H1 (cell line): ENCODE results near the gene HIVEP2. TPM values are rescaled to one million over a fixed set of nuclear protein-coding genes. Genes with fewer than 3 reads are reported as not detected.

Source experiments
- CTCF ChIA-PET: fragments of 300-600 bp; sonication (Branson Sonifier 250); formaldehyde crosslinking; loops from one replicate; lab custom pipeline; 2021; ENCODE audit not compliant: partially characterized antibody; lab: Charles Lee
- POLR2A ChIA-PET: fragments of 300-600 bp; sonication (Branson Sonifier 250); formaldehyde crosslinking; loops from one replicate; lab custom pipeline; 2021; ENCODE audit warnings: inconsistent platforms; ENCODE audit not compliant: partially characterized antibody; lab: Charles Lee
- DNase-seq, 2 experiments: peaks; one replicate each; pipeline versions ENCODE4 v3.0.0 to v3.0.0-alpha.2; 2010 to 2022; ENCODE audit warnings: low spot score in 2 of 2, low read depth in 1 of 2, mixed read lengths in 1 of 2
- FAIRE-seq: peaks from 2 replicates; lab custom pipeline; 2011; peaks lifted over from hg19 to GRCh38; lab: Jason Lieb, UNC
- H2AFZ ChIP-seq: 2 replicates; pipeline ENCODE4 v1.8.1; 2012; ENCODE audit warnings: low read length, inconsistent platforms
- H2AK5ac ChIP-seq: 2 replicates; pipeline ENCODE4 v1.6.1; 2013; ENCODE audit warnings: low read depth, low read length
- H2BK120ac ChIP-seq: replicated peaks from 2 replicates; pipeline ENCODE3; 2013; ENCODE audit warnings: low read depth, low read length, inconsistent platforms
- H2BK12ac ChIP-seq: 2 replicates; pipeline ENCODE4 v1.6.1; 2013; ENCODE audit warnings: low read depth, low read length
- H2BK15ac ChIP-seq: 2 replicates; pipeline ENCODE4 v1.6.1; 2013; ENCODE audit warnings: low read length
- H2BK20ac ChIP-seq: 2 replicates; pipeline ENCODE4 v1.6.1; 2013; ENCODE audit warnings: low read length
- H2BK5ac ChIP-seq: 2 replicates; pipeline ENCODE4 v1.6.1; 2013; ENCODE audit warnings: low read depth, low read length
- H3K14ac ChIP-seq: 2 replicates; pipeline ENCODE4 v1.6.1; 2013; ENCODE audit warnings: inconsistent platforms; ENCODE audit not compliant: insufficient read length
- H3K18ac ChIP-seq: 2 replicates; pipeline ENCODE4 v1.6.1; 2013; ENCODE audit warnings: low read length; ENCODE audit errors: extremely low read depth
- H3K23ac ChIP-seq: 2 replicates; pipeline ENCODE4 v1.6.1; 2013; ENCODE audit warnings: inconsistent platforms; ENCODE audit not compliant: insufficient read length
- H3K23me2 ChIP-seq: 2 replicates; pipeline ENCODE4 v1.6.1; 2013; ENCODE audit warnings: low read depth, low read length
- H3K27ac ChIP-seq: 2 replicates; pipeline ENCODE4 v1.6.1; 2011; ENCODE audit warnings: low read depth, low read length, inconsistent platforms
- H3K27me3 ChIP-seq, 4 experiments: replicated peaks in 1 of 4; 1 replicate in 1 of 4; 2 replicates in 3 of 4; pipeline versions ENCODE4 v1.6.1 to v1.8.1; 2011 to 2013; ENCODE audit warnings: low read length in 3 of 4, mild to moderate bottlenecking in 3 of 4, inconsistent platforms in 2 of 4, mixed read lengths in 2 of 4, moderate library complexity in 1 of 4; ENCODE audit not compliant: control insufficient read depth in 3 of 4, insufficient read depth in 3 of 4; ENCODE audit errors: extremely low read depth in 1 of 4
- H3K36me3 ChIP-seq, 4 experiments: 2 replicates each; pipeline versions ENCODE4 v1.6.1 to v1.8.1; 2011 to 2013; ENCODE audit warnings: mild to moderate bottlenecking in 4 of 4, low read length in 3 of 4, moderate library complexity in 2 of 4, control low read depth in 1 of 4, inconsistent platforms in 1 of 4; ENCODE audit not compliant: insufficient read depth in 4 of 4, control insufficient read depth in 2 of 4
- H3K4ac ChIP-seq: replicated peaks from 2 replicates; pipeline ENCODE3; 2013; ENCODE audit warnings: low read length, low read depth, mixed read lengths, inconsistent platforms; ENCODE audit not compliant: insufficient read length
- H3K4me1 ChIP-seq, 4 experiments: replicated peaks in 1 of 4; 1 replicate in 1 of 4; 2 replicates in 3 of 4; pipeline versions ENCODE4 v1.6.1 to v1.8.1; 2011 to 2013; ENCODE audit warnings: low read length in 3 of 4, inconsistent platforms in 2 of 4, mixed read lengths in 1 of 4; ENCODE audit not compliant: insufficient read depth in 4 of 4, control insufficient read depth in 3 of 4
- H3K4me2 ChIP-seq, 2 experiments: 2 replicates each; pipeline versions ENCODE4 v1.6.1 to v1.8.1; 2011 to 2013; ENCODE audit warnings: low read depth in 2 of 2, low read length in 2 of 2, control low read depth in 1 of 2, inconsistent platforms in 1 of 2, mild to moderate bottlenecking in 1 of 2; ENCODE audit not compliant: insufficient read depth in 1 of 2
- H3K4me3 ChIP-seq, 4 experiments: fragments of 200-600, 300-600 bp in 1 of 4; sonication (generic), shearing (Covaris generic), sonication (Bioruptor Twin) in 1 of 4; 2 replicates each; pipeline versions ENCODE4 v1.5.1 to v1.8.1; 2011 to 2016; ENCODE audit warnings: low read length in 4 of 4, low read depth in 3 of 4, control low read depth in 2 of 4, inconsistent platforms in 2 of 4, mild to moderate bottlenecking in 2 of 4, mixed read lengths in 1 of 4, moderate library complexity in 1 of 4; ENCODE audit not compliant: insufficient read depth in 2 of 4; ENCODE audit errors: extremely low read depth in 1 of 4
- H3K56ac ChIP-seq: replicated peaks from 2 replicates; pipeline ENCODE3; 2013; ENCODE audit warnings: low read depth, mild to moderate bottlenecking, mixed read lengths, low read length, inconsistent platforms; ENCODE audit not compliant: insufficient read length
- H3K79me1 ChIP-seq: 2 replicates; pipeline ENCODE4 v1.6.1; 2013; ENCODE audit warnings: low read depth, low read length, control low read depth
- H3K79me2 ChIP-seq, 2 experiments: 2 replicates each; pipeline versions ENCODE4 v1.6.1 to v1.8.1; 2012 to 2013; ENCODE audit warnings: low read length in 2 of 2, mild to moderate bottlenecking in 2 of 2, inconsistent platforms in 1 of 2; ENCODE audit not compliant: insufficient read depth in 2 of 2, control insufficient read depth in 1 of 2
- H3K9ac ChIP-seq, 4 experiments: replicated peaks in 1 of 4; 1 replicate in 1 of 4; 2 replicates in 3 of 4; pipeline versions ENCODE4 v1.6.1 to v1.8.1; 2011 to 2013; ENCODE audit warnings: low read depth in 3 of 4, low read length in 3 of 4, control low read depth in 2 of 4, mild to moderate bottlenecking in 2 of 4, moderate library complexity in 2 of 4, inconsistent platforms in 1 of 4; ENCODE audit errors: extremely low read depth in 1 of 4
- H3K9me3 ChIP-seq, 2 experiments: 2 replicates each; pipeline versions ENCODE4 v1.6.1 to v1.8.1; 2012 to 2013; ENCODE audit warnings: mild to moderate bottlenecking in 2 of 2, moderate library complexity in 2 of 2, control low read depth in 1 of 2, inconsistent platforms in 1 of 2, low read depth in 1 of 2, low read length in 1 of 2, mixed read lengths in 1 of 2; ENCODE audit not compliant: insufficient read depth in 2 of 2
- H4K20me1 ChIP-seq, 2 experiments: replicated peaks in 1 of 2; 2 replicates each; pipeline versions ENCODE3 to v1.8.1; 2011 to 2013; ENCODE audit warnings: inconsistent platforms in 2 of 2, low read length in 2 of 2, mild to moderate bottlenecking in 1 of 2; ENCODE audit not compliant: insufficient read depth in 2 of 2, control insufficient read depth in 1 of 2
- H4K5ac ChIP-seq: 2 replicates; pipeline ENCODE4 v1.6.1; 2013; ENCODE audit warnings: low read length, low read depth, mixed read lengths, inconsistent platforms; ENCODE audit not compliant: insufficient read length
- H4K8ac ChIP-seq: 2 replicates; pipeline ENCODE4 v1.8.0; 2013; ENCODE audit warnings: mild to moderate bottlenecking, moderate library complexity, low read length, inconsistent platforms; ENCODE audit not compliant: insufficient read depth; ENCODE audit errors: extremely low read depth
- H4K91ac ChIP-seq: replicated peaks from 2 replicates; pipeline ENCODE3; 2013; ENCODE audit warnings: low read length, mixed read lengths, inconsistent platforms; ENCODE audit not compliant: insufficient read length
- BRCA1 ChIP-seq: IDR thresholded peaks from 2 replicates; pipeline ENCODE4 v1.6.1; 2012; ENCODE audit warnings: low read depth, low read length, improper control_type of control experiment
- EZH2 ChIP-seq: fragments of 200-600 bp; sonication (generic); IDR thresholded peaks from 2 replicates; pipeline ENCODE4 v1.7.1; 2012; ENCODE audit warnings: low read depth, mild to moderate bottlenecking, moderate library complexity, low read length, inconsistent platforms; ENCODE audit not compliant: severe bottlenecking
- FOSL1 ChIP-seq: IDR thresholded peaks from 2 replicates; pipeline ENCODE4 v1.6.1; 2011; ENCODE audit warnings: mild to moderate bottlenecking, low read depth, low read length, moderate library complexity; ENCODE audit not compliant: insufficient read depth
- HDAC6 ChIP-seq: IDR thresholded peaks from one replicate; pipeline ENCODE4 v1.7.1; 2012; ENCODE audit warnings: low read depth, mild to moderate bottlenecking, inconsistent platforms, low read length, moderate library complexity
- KDM1A ChIP-seq: fragments of 200-600, 300-600 bp; sonication (generic); IDR thresholded peaks from 2 replicates; pipeline ENCODE4 v1.7.1; 2016; ENCODE audit warnings: mild to moderate bottlenecking, low read length, borderline replicate concordance
- MAX ChIP-seq: IDR thresholded peaks from 2 replicates; pipeline ENCODE4 v1.6.1; 2012; ENCODE audit warnings: inconsistent platforms
- PHF8 ChIP-seq: fragments of 200-600 bp; sonication (generic); conservative IDR thresholded peaks from 2 replicates; pipeline ENCODE4 v1.7.1; 2012; ENCODE audit warnings: low read depth, mild to moderate bottlenecking, inconsistent platforms, low read length, moderate library complexity
- RNF2 ChIP-seq: fragments of 200-900, 300-1000 bp; sonication (generic); IDR thresholded peaks from 2 replicates; pipeline ENCODE4 v1.7.1; 2016; ENCODE audit warnings: borderline replicate concordance, low read depth, mild to moderate bottlenecking, antibody characterized with exemption, low read length; ENCODE audit not compliant: poor library complexity, severe bottlenecking; ENCODE audit errors: missing control alignments
- RXRA ChIP-seq: IDR thresholded peaks from 2 replicates; pipeline ENCODE4 v1.6.1; 2011; ENCODE audit warnings: low read depth, mild to moderate bottlenecking, low read length, moderate library complexity; ENCODE audit not compliant: insufficient read depth
- SIN3A ChIP-seq, 2 experiments: IDR thresholded peaks in 1 of 2; conservative IDR thresholded peaks in 1 of 2; 2 replicates each; pipeline ENCODE4 v1.6.1; 2011 to 2012; ENCODE audit warnings: low read length in 2 of 2, improper control_type of control experiment in 1 of 2, low read depth in 1 of 2, mild to moderate bottlenecking in 1 of 2
- SIX5 ChIP-seq: IDR thresholded peaks from 2 replicates; pipeline ENCODE4 v1.6.1; 2011; ENCODE audit warnings: mild to moderate bottlenecking, low read depth, low read length
- TCF12 ChIP-seq: IDR thresholded peaks from 2 replicates; pipeline ENCODE4 v1.6.1; 2011; ENCODE audit warnings: low read depth, mild to moderate bottlenecking, low read length
- USF2 ChIP-seq: IDR thresholded peaks from 2 replicates; pipeline ENCODE4 v1.6.1; 2011; ENCODE audit warnings: low read length, improper control_type of control experiment
- YY1 ChIP-seq: IDR thresholded peaks from 2 replicates; pipeline ENCODE4 v1.6.1; 2011; ENCODE audit warnings: low read depth, mild to moderate bottlenecking, low read length
- polyA plus RNA-seq, 7 experiments: library from polyadenylated mRNA; depleted of rRNA in 3 of 7; stranded (reverse) in 5 of 7; unstranded in 2 of 7; fragments of >200 nt in 5 of 7; fragments of 200-250 nt in 2 of 7; gene quantifications; 1 replicate in 5 of 7; 2 replicates in 1 of 7; 4 replicates in 1 of 7; pipeline versions ENCODE4 v1.2.1 to v1.2.3, GENCODE V29; 2011 to 2013; ENCODE audit warnings: missing spikeins in 2 of 7, mixed read lengths in 2 of 7
- total RNA-seq: library from RNA; stranded (reverse); fragmentation: NEBNext Ultra II Directional; extraction: Animal tissue kit (Norgen Biotek cat#: 25700); gene quantifications from 2 replicates; pipeline ENCODE4 v1.2.1, GENCODE V29; 2021

HIVEP2 gene
- total and polyA plus RNA-seq, 2 of the 8 experiments (the other 6 are each of a cell fraction or from before 2014, with no cell fraction given), result 2.2 to 6.1 TPM

- no peak for DNase-seq
- no peak overlapping the region for H3K4me3 ChIP-seq
- no peak overlapping the region for H4K5ac ChIP-seq
- H2AFZ ChIP-seq, result no peak overlapping the region
- H3K4me2 ChIP-seq, result no peak overlapping the region
- FAIRE-seq, result no peak
- H3K18ac ChIP-seq, result no peak overlapping the region
- H3K27ac ChIP-seq, result no peak overlapping the region
- H4K91ac ChIP-seq, result no peak overlapping the region
- H3K23ac ChIP-seq, result no peak overlapping the region
- POLR2A ChIA-PET, result no interaction called here
- H3K9me3 ChIP-seq, result no peaks in the 10 kb centered on the region
- CTCF ChIA-PET, result no interaction called here
- H3K14ac ChIP-seq, result no peak overlapping the region
- no peak overlapping the region for H2BK5ac ChIP-seq
- no peak overlapping the region for H2BK15ac ChIP-seq
- H3K23me2 ChIP-seq, result no peaks in the 10 kb centered on the region
- H3K56ac ChIP-seq, result no peak overlapping the region
- no peaks in the 10 kb centered on the region for H4K20me1 ChIP-seq
- no peaks in the 10 kb centered on the region for H3K4me1 ChIP-seq
- no peak overlapping the region for H4K8ac ChIP-seq
- H3K79me2 ChIP-seq, result no peaks in the 10 kb centered on the region
- no peaks in the 10 kb centered on the region for H3K36me3 ChIP-seq
- peaks cover 4% of the 10 kb centered on the region; the same call in 1 of the 2 replicates for H3K79me1 ChIP-seq
- no peak overlapping the region for H3K4ac ChIP-seq
- H2BK12ac ChIP-seq, result no peak overlapping the region
- H2AK5ac ChIP-seq, result no peak overlapping the region
- H2BK20ac ChIP-seq, result no peak overlapping the region
- no peak overlapping the region for H2BK120ac ChIP-seq
- H3K27me3 ChIP-seq, result no peaks in the 10 kb centered on the region
- no peak overlapping the region for H3K9ac ChIP-seq
- TF ChIP-seq YY1 (no peak), RNF2 (no peak), KDM1A (no peak), SIX5 (no peak), TCF12 (no peak), HDAC6 (no peak), FOSL1 (no peak), BRCA1 (no peak), SIN3A (conservative IDR thresholded peaks at IDR 0.05 in 1 of 2, IDR thresholded peaks at IDR 0.05 in 1 of 2; ENCODE audit: low read depth in 1 of 2, low read length in 2 of 2) (no peak), MAX (no peak), PHF8 (no peak), EZH2 (no peak), RXRA (no peak), USF2 (no peak)
Measured at GRCh38 chr6:142896732-142897131, 48.2 kb downstream of the HIVEP2 start.
